ENCODE results near the gene CCNE1.

- no peak for TF ChIP-seq CTCF (tag by site-specific recombination; IDR thresholded peaks at IDR 0.05)
- no peak for TF ChIP-seq ZBTB48 (tag by site-specific recombination; IDR thresholded peaks at IDR 0.05)
Measured at GRCh38 chr19:29823581-29824330, 12.0 kb downstream of the CCNE1 start.

Measured in HEK293 (cell line).